K562 (cell line): Measurements from ENCODE around the gene SPPL3. TPM values are rescaled to one million over a fixed set of nuclear protein-coding genes. Genes with fewer than 3 reads are reported as not detected.
A peak's percentile ranks its signal among the peaks of the same experiment; 100 is the strongest.

Experiments used
- CBFA2T3 ChIP-seq: fragments of 450-650 bp; IDR thresholded peaks from 2 replicates; pipeline ENCODE4 v1.6.1; 2017
- KDM4B ChIP-seq, 2 experiments: fragments of 450-650 bp in 1 of 2; sonication (generic) in 1 of 2; IDR thresholded peaks; 2 replicates each; pipeline ENCODE4 v1.6.1; 2016 to 2017; ENCODE audit warnings: borderline replicate concordance in 2 of 2, antibody characterized with exemption in 1 of 2, low read depth in 1 of 2, mild to moderate bottlenecking in 1 of 2
- MCM3 ChIP-seq: fragments of 450-650 bp; IDR thresholded peaks from 2 replicates; pipeline ENCODE4 v1.6.1; 2016
- PCBP1 ChIP-seq: fragments of 200-400 bp; formaldehyde crosslinking; IDR thresholded peaks from 2 replicates; pipeline ENCODE4 v1.6.1; 2018; ENCODE audit warnings: mild to moderate bottlenecking, low read depth, low read length; ENCODE audit not compliant: poor library complexity, severe bottlenecking
- PHB2 ChIP-seq: fragments of 450-650 bp; IDR thresholded peaks from 2 replicates; pipeline ENCODE4 v1.6.1; 2017; ENCODE audit warnings: low read depth
- POLR2AphosphoS2 ChIP-seq: IDR thresholded peaks from 2 replicates; pipeline ENCODE4 v1.6.1; 2012; ENCODE audit warnings: low read length, improper control_type of control experiment
- RFX1 ChIP-seq: fragments of 450-650 bp; IDR thresholded peaks from 2 replicates; pipeline ENCODE4 v1.6.1; 2016; ENCODE audit warnings: mild to moderate bottlenecking, moderate library complexity
- RUNX1 ChIP-seq: sonication (generic); IDR thresholded peaks from 2 replicates; pipeline ENCODE4 v1.6.1; 2016; ENCODE audit warnings: antibody characterized with exemption, low read depth
- SRSF7 ChIP-seq: fragments of 200-400 bp; formaldehyde crosslinking; optimal IDR thresholded peaks from 2 replicates; pipeline ENCODE3; 2017; ENCODE audit warnings: mild to moderate bottlenecking, low read depth, low read length
- SRSF9 ChIP-seq: fragments of 200-400 bp; formaldehyde crosslinking; IDR thresholded peaks from 2 replicates; pipeline ENCODE4 v1.6.1; 2017; ENCODE audit warnings: low read depth, low read length, borderline replicate concordance
- TEAD2 ChIP-seq: fragments of 450-650 bp; IDR thresholded peaks from 2 replicates; pipeline ENCODE4 v1.6.1; 2016; ENCODE audit warnings: missing genetic modification characterization, control low read depth, missing compliant biosample characterization
- TRIM25 ChIP-seq: fragments of 450-650 bp; IDR thresholded peaks from 2 replicates; pipeline ENCODE4 v1.7.0; 2016; ENCODE audit warnings: borderline replicate concordance
- XRCC3 ChIP-seq: fragments of 450-650 bp; IDR thresholded peaks from 2 replicates; pipeline ENCODE4 v1.6.1; 2017; ENCODE audit warnings: mild to moderate bottlenecking, moderate library complexity
- YY1 ChIP-seq, 3 experiments: IDR thresholded peaks; 2 replicates each; pipeline ENCODE4 v1.6.1; 2011; ENCODE audit warnings: low read length in 2 of 3, mild to moderate bottlenecking in 2 of 3, moderate library complexity in 2 of 3, borderline replicate concordance in 1 of 3, control low read depth in 1 of 3, low read depth in 1 of 3; ENCODE audit not compliant: insufficient read depth in 3 of 3, insufficient replicate concordance in 2 of 3, control insufficient read depth in 1 of 3, insufficient read length in 1 of 3; ENCODE audit errors: extremely low read depth in 1 of 3
- ZC3H8 ChIP-seq: fragments of 450-650 bp; IDR thresholded peaks from 2 replicates; pipeline ENCODE4 v1.6.1; 2017
- ZNF224 ChIP-seq: sonication (generic); formaldehyde crosslinking; IDR thresholded peaks from 2 replicates; pipeline ENCODE4 v1.8.0; 2022; ENCODE audit warnings: mild to moderate bottlenecking, missing genetic modification reagents
- ZNF444 ChIP-seq: fragments of 250-450 bp; sonication (Bioruptor Pico); IDR thresholded peaks from 2 replicates; pipeline ENCODE4 v1.4.0; 2020; ENCODE audit warnings: mild to moderate bottlenecking, moderate library complexity
- polyA plus RNA-seq, 8 experiments: library from polyadenylated mRNA; depleted of rRNA in 4 of 8; stranded (reverse) in 5 of 8; unstranded in 3 of 8; fragments of >200 nt; fragmentation: Nextera tagmentation in 2 of 8; fragmentation: Illumina TruSeq in 1 of 8; extraction: Ambion mirVana in 2 of 8; extraction: Trizol in 1 of 8; gene quantifications; 2 replicates each; pipeline versions ENCODE4 v1.2.1 to v1.2.3, GENCODE V29; 2011 to 2014; ENCODE audit warnings: inconsistent platforms in 1 of 8, missing spikeins in 1 of 8
- total RNA-seq, 7 experiments: library from RNA; depleted of rRNA in 6 of 7; stranded (reverse); fragments of >200 nt in 6 of 7; fragmentation: Illumina TruSeq in 2 of 7; extraction: Trizol in 2 of 7; gene quantifications; 2 replicates each; pipeline versions ENCODE4 v1.2.1 to v1.2.3, GENCODE V29; 2011 to 2021; ENCODE audit warnings: low replicate concordance in 1 of 7
- TF ChIP-seq, protein P1 (sequence below), 2 experiments: fragments of 450-650 bp; IDR thresholded peaks; 2 replicates each; pipeline ENCODE4 v1.6.1; 2018; ENCODE audit warnings: mild to moderate bottlenecking in 2 of 2, low read depth in 1 of 2; ENCODE audit not compliant: partially characterized antibody in 2 of 2
- TF ChIP-seq, protein P2 (sequence below): IDR thresholded peaks from 3 replicates; pipeline ENCODE4 v1.6.1; 2011; ENCODE audit warnings: borderline replicate concordance, mild to moderate bottlenecking, moderate library complexity; ENCODE audit not compliant: insufficient read length; ENCODE audit errors: extremely low read depth

The SPPL3 gene
- total and polyA plus RNA-seq, 9 of the 15 experiments (the other 6 are each of a cell fraction or from before 2014, with no cell fraction given) = 2.9 to 32.1 (median 7.1) TPM

DNA sequence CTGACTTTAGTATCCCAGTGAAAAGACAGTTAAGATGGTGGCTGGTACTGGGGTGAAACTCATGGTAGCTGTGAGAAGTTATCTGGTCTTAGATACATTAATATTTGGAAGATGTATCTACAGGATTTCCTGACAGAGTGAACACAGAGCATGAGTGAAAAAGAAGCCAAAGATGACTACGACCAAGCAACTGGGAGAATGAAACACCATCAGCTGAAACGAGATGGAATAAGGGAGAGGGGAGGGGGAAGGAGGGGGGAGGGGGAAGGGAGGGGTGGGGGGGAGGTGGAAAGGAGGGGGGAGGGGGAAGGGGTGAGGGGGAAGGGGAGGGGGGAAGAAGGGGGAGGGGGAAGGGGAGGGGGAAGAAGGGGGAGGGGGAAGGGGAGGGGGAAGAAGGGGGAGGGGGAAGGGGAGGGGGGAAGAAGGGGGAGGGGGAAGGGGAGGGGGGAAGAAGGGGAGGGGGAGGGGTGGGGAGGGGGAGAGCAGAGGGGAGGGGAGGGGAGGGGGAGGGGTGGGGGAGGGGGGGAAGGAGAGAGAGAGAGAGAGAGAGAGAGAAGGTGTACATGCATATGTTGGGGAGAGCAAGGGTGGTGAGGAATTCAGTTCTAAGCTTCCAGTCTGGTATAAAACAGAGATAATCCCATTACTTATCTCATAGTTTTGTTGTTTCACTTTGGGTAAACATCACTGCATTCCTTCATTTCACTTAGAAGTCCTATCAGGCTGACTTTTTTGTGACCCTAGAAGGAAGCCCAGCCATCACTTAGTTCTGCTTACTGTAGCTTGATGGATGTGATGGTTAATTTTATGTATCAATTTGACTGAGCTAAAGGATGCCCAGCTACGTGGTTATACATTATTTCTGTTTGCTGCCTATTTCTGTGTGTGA is 73.9 kb downstream of the SPPL3 start (continued):
- TF ChIP-seq RFX1 = no peak
- TF ChIP-seq SRSF9 = no peak
- TF ChIP-seq ZNF224 (CRISPR knock-in tag) = no peak
- TF ChIP-seq, protein P1, sequence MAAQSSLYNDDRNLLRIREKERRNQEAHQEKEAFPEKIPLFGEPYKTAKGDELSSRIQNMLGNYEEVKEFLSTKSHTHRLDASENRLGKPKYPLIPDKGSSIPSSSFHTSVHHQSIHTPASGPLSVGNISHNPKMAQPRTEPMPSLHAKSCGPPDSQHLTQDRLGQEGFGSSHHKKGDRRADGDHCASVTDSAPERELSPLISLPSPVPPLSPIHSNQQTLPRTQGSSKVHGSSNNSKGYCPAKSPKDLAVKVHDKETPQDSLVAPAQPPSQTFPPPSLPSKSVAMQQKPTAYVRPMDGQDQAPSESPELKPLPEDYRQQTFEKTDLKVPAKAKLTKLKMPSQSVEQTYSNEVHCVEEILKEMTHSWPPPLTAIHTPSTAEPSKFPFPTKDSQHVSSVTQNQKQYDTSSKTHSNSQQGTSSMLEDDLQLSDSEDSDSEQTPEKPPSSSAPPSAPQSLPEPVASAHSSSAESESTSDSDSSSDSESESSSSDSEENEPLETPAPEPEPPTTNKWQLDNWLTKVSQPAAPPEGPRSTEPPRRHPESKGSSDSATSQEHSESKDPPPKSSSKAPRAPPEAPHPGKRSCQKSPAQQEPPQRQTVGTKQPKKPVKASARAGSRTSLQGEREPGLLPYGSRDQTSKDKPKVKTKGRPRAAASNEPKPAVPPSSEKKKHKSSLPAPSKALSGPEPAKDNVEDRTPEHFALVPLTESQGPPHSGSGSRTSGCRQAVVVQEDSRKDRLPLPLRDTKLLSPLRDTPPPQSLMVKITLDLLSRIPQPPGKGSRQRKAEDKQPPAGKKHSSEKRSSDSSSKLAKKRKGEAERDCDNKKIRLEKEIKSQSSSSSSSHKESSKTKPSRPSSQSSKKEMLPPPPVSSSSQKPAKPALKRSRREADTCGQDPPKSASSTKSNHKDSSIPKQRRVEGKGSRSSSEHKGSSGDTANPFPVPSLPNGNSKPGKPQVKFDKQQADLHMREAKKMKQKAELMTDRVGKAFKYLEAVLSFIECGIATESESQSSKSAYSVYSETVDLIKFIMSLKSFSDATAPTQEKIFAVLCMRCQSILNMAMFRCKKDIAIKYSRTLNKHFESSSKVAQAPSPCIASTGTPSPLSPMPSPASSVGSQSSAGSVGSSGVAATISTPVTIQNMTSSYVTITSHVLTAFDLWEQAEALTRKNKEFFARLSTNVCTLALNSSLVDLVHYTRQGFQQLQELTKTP (IDR thresholded peaks at IDR 0.05; ENCODE audit: low read depth in 1 of 2, partially characterized antibody in 2 of 2) = peak in 1 of 2 experiments; percentile 40
- no peak for TF ChIP-seq CBFA2T3
- TF ChIP-seq TEAD2 (tag) = no peak
- TF ChIP-seq SRSF7 = no peak
- TF ChIP-seq YY1 (IDR thresholded peaks at IDR 0.05; ENCODE audit: borderline replicate concordance in 1 of 3, control insufficient read depth in 1 of 3, extremely low read depth in 1 of 3, insufficient read depth in 3 of 3, insufficient read length in 1 of 3, insufficient replicate concordance in 2 of 3, low read depth in 1 of 3, low read length in 2 of 3) = no peak
- TF ChIP-seq ZNF444 (CRISPR knock-in tag) = 0 out of 2 replicates have a peak, but pooled peaks have one; percentile 32
- TF ChIP-seq TRIM25 = no peak
- TF ChIP-seq KDM4B (IDR thresholded peaks at IDR 0.05; ENCODE audit: borderline replicate concordance in 2 of 2, low read depth in 1 of 2) = no peak
- no peak for TF ChIP-seq MCM3
- TF ChIP-seq XRCC3 = no peak
- no peak for TF ChIP-seq ZC3H8
- no peak for TF ChIP-seq RUNX1
- no peak for TF ChIP-seq PHB2
- TF ChIP-seq PCBP1 = peak; percentile 96
- TF ChIP-seq, protein P2, sequence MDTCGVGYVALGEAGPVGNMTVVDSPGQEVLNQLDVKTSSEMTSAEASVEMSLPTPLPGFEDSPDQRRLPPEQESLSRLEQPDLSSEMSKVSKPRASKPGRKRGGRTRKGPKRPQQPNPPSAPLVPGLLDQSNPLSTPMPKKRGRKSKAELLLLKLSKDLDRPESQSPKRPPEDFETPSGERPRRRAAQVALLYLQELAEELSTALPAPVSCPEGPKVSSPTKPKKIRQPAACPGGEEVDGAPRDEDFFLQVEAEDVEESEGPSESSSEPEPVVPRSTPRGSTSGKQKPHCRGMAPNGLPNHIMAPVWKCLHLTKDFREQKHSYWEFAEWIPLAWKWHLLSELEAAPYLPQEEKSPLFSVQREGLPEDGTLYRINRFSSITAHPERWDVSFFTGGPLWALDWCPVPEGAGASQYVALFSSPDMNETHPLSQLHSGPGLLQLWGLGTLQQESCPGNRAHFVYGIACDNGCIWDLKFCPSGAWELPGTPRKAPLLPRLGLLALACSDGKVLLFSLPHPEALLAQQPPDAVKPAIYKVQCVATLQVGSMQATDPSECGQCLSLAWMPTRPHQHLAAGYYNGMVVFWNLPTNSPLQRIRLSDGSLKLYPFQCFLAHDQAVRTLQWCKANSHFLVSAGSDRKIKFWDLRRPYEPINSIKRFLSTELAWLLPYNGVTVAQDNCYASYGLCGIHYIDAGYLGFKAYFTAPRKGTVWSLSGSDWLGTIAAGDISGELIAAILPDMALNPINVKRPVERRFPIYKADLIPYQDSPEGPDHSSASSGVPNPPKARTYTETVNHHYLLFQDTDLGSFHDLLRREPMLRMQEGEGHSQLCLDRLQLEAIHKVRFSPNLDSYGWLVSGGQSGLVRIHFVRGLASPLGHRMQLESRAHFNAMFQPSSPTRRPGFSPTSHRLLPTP = no peak
- no peak for TF ChIP-seq POLR2AphosphoS2
